HG02884 (cell line): ENCODE measurements around the gene CDHR2.

Experiments
- ATAC-seq: cut with Tn5 transposase; IDR thresholded peaks from one replicate; pipeline ENCODE4 v1.9.1; 2021; ENCODE audit warnings: mild to moderate bottlenecking, moderate library complexity; ENCODE audit not compliant: unreplicated experiment

CDHR2 gene

GRCh38 chr5:176548967-176549444, at the start of gene CDHR2:
TSS of gene CDHR2 (plus strand) at chr5:176549342. CDS start at chr5:176565353, 16,011 bp downstream.
- ATAC-seq = no peak

- ATAC-seq = no peak
These were observed 48.6 kb upstream of the CDHR2 start for GRCh38 chr5:176500511-176500910.

- no peak for ATAC-seq
These were observed 47.8 kb upstream of the CDHR2 start for GRCh38 chr5:176501333-176501732.

GRCh38 chr5:176503496-176503895, 45.6 kb upstream of the CDHR2 start:
- no peak for ATAC-seq

GRCh38 chr5:176507911-176508310, 41.2 kb upstream of the CDHR2 start:
- no peak for ATAC-seq

- no peak for ATAC-seq
These were observed 40.5 kb upstream of the CDHR2 start for GRCh38 chr5:176508603-176509002.

GRCh38 chr5:176513788-176514187, 35.4 kb upstream of the CDHR2 start:
- ATAC-seq = no peak

- no peak for ATAC-seq
These were observed 34.7 kb upstream of the CDHR2 start for GRCh38 chr5:176514244-176514950.

- ATAC-seq = no peak
These were observed 33.7 kb upstream of the CDHR2 start for GRCh38 chr5:176515396-176515795.

- ATAC-seq = no peak
These were observed 32.0 kb upstream of the CDHR2 start for GRCh38 chr5:176517053-176517661.

- ATAC-seq = no peak
These were observed 29.1 kb upstream of the CDHR2 start for GRCh38 chr5:176519810-176520720.

- ATAC-seq = no peak
These were observed 27.9 kb upstream of the CDHR2 start for GRCh38 chr5:176521286-176521685.

- no peak for ATAC-seq
These were observed 27.4 kb upstream of the CDHR2 start for GRCh38 chr5:176521699-176522263.

- no peak for ATAC-seq
These were observed 25.0 kb upstream of the CDHR2 start for GRCh38 chr5:176524138-176524537.

- ATAC-seq = no peak
These were observed 24.2 kb upstream of the CDHR2 start for GRCh38 chr5:176524987-176525386.

GRCh38 chr5:176525677-176526076, 23.5 kb upstream of the CDHR2 start:
- no peak for ATAC-seq

- no peak for ATAC-seq
These were observed 22.7 kb upstream of the CDHR2 start for GRCh38 chr5:176526462-176526861.

GRCh38 chr5:176527246-176528222, 21.6 kb upstream of the CDHR2 start:
- no peak for ATAC-seq

- no peak for ATAC-seq
These were observed 20.8 kb upstream of the CDHR2 start for GRCh38 chr5:176528301-176528700.

- ATAC-seq = no peak
These were observed 20.4 kb upstream of the CDHR2 start for GRCh38 chr5:176528761-176529115.
